ENCODE results near the gene NFE2L3. TPM values are rescaled to one million over a fixed set of nuclear protein-coding genes. Genes with fewer than 3 reads are reported as not detected.
"Not testable (repeated sequence)": the region's sequence is repeated elsewhere in the genome, so short reads cannot be mapped to it uniquely, and the experiment has no call there.

Gene NFE2L3
- polyA plus RNA-seq, 1 donor, result 3.0 TPM

- no peak for DNase-seq
Observed at GRCh38 chr7:26168458-26169023, 16.5 kb downstream of the NFE2L3 start.

- DNase-seq, result no peak
Observed at GRCh38 chr7:26169271-26169670, 17.3 kb downstream of the NFE2L3 start.

- DNase-seq, result no peak
Observed at GRCh38 chr7:26170663-26171062, 18.7 kb downstream of the NFE2L3 start.

GRCh38 chr7:26171601-26172000 is 19.6 kb downstream of the NFE2L3 start:
- DNase-seq, result no peak

GRCh38 chr7:26172048-26172447 is 20.1 kb downstream of the NFE2L3 start:
- no peak for DNase-seq

- not testable (repeated sequence) for DNase-seq
Observed at GRCh38 chr7:26175903-26176302, 23.9 kb downstream of the NFE2L3 start.

- not testable (repeated sequence) for DNase-seq
Observed at GRCh38 chr7:26176696-26177095, 24.7 kb downstream of the NFE2L3 start.

- DNase-seq, result not testable (repeated sequence)
Observed at GRCh38 chr7:26177269-26177668, 25.3 kb downstream of the NFE2L3 start.

- DNase-seq, result no peak
Observed at GRCh38 chr7:26178272-26178960, 26.4 kb downstream of the NFE2L3 start.

- DNase-seq, result no peak
Observed at GRCh38 chr7:26179422-26179821, 27.4 kb downstream of the NFE2L3 start.

- DNase-seq, result no peak
Observed at GRCh38 chr7:26179826-26180497, 28.0 kb downstream of the NFE2L3 start.

- no peak for DNase-seq
Observed at GRCh38 chr7:26180792-26181198, 28.8 kb downstream of the NFE2L3 start.

GRCh38 chr7:26181474-26182227 is 29.7 kb downstream of the NFE2L3 start:
- DNase-seq, result no peak

GRCh38 chr7:26182283-26182682 is 30.3 kb downstream of the NFE2L3 start:
- no peak for DNase-seq

- no peak for DNase-seq
Observed at GRCh38 chr7:26182706-26183105, 30.7 kb downstream of the NFE2L3 start.

GRCh38 chr7:26183545-26184280 is 31.7 kb downstream of the NFE2L3 start:
- DNase-seq, result no peak

- not testable (repeated sequence) for DNase-seq
Observed at GRCh38 chr7:26184281-26185101, 32.5 kb downstream of the NFE2L3 start.

GRCh38 chr7:26185131-26185843 is 33.3 kb downstream of the NFE2L3 start:
- no peak for DNase-seq

- DNase-seq, result no peak
Observed at GRCh38 chr7:26185844-26186180, 33.8 kb downstream of the NFE2L3 start.

GRCh38 chr7:26186364-26187311 is 34.6 kb downstream of the NFE2L3 start:
- no peak for DNase-seq
